ENCODE data around the gene PUS1.

PUS1 gene

GRCh38 chr12:131909752-131910219, 19.3 kb upstream of the PUS1 start:
- H3K27ac ChIP-seq: no peak overlapping the region
- no peak for TF ChIP-seq CTCF (conservative IDR thresholded peaks at IDR 0.05)

- no peak overlapping the region for H3K27ac ChIP-seq
- no peak for TF ChIP-seq CTCF (conservative IDR thresholded peaks at IDR 0.05)
Measured at GRCh38 chr12:131910302-131911027, 18.6 kb upstream of the PUS1 start.

GRCh38 chr12:131911028-131911650, 17.9 kb upstream of the PUS1 start:
- TF ChIP-seq CTCF (conservative IDR thresholded peaks at IDR 0.05): no peak
- no peak overlapping the region for H3K27ac ChIP-seq

GRCh38 chr12:131911851-131912477, 17.1 kb upstream of the PUS1 start:
- no peak overlapping the region for H3K27ac ChIP-seq
- no peak for TF ChIP-seq CTCF (conservative IDR thresholded peaks at IDR 0.05)

- TF ChIP-seq CTCF (conservative IDR thresholded peaks at IDR 0.05): 0 out of 2 replicates have a peak, but pooled peaks have one; percentile 17
- H3K27ac ChIP-seq: no peak overlapping the region
Measured at GRCh38 chr12:131912518-131913274, 16.4 kb upstream of the PUS1 start.

GRCh38 chr12:131913666-131914065, 15.4 kb upstream of the PUS1 start:
- TF ChIP-seq CTCF (conservative IDR thresholded peaks at IDR 0.05): no peak
- H3K27ac ChIP-seq: no peak overlapping the region
